NCI-H82 treated with DMSO at 0.1 percent for 48 hours (cell line): ENCODE measurements around the gene ATP2B3.

Experiments used
- DNase-seq: peaks from one replicate; lab custom pipeline; 2025; ENCODE audit not compliant: unreplicated experiment; lab: John Stamatoyannopoulos, UW

Gene ATP2B3

DNA sequence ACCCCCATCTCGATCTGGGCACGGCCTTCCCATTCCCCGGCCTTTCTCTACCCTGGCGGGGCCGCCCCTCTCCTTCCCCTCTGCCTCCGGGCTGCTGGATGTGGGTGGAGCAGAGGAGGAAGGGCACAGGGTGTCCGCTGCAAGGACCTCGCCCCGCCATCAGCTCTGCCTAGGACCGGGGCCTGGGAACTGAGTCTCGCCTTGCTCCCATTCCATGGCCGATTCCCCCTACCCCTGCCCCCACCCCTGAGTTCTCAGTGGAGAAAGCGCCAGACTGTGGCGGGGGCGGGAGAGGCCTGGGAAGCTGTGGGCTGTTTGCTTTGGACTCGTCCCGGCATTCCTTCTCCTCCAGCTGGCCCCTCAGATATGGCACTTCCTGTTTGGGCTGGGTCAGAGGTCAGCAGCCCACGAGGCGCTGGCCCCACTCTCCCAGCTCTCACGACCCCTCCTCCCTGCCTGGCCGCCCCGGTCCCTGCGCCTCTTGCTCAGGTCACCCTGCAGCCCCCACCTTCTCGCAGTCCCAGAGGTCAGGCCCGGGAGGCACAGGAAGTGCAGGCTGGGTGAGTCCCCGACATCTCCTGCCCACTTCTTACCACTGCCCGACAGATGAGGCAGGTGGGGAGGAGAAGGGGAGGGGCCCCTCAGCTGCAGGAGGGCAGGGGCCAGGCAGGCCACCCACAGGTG is 29.1 kb upstream of the ATP2B3 start:
- no peak for DNase-seq

DNA sequence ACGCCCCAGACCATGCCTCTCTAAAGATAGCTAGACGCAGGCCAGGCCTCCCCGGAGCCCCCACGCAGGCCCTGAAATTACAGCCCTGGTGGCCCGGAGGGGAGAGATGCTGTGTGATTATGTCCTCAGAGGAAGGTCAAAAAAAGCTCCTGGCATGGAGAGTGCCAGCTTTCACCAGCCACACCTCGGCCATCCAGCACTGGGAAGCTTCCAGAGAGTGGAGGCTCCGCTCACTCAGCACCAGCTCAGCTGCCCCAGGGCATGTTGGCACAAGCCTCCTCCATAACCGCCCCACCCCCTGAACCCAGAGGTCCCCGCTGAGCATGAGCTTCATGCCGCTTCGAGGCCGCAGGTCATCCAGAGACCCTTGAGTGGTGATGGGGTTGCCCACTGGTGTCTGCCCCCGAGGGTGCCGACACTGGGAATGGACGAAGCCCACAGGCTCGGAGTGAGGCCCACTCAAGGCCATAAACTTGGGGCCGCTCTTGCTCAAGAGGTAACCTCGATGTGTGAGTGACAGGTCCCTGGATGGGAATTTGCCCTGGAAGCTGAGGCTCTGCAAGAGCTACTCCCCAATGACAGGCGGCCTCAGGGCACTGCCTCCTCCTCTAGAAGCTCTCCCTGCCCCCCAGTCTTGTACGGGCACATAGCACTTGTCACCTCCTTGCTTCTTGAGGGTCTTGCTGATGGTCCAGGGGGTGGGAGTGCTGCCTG is 27.1 kb upstream of the ATP2B3 start:
- no peak for DNase-seq

DNA sequence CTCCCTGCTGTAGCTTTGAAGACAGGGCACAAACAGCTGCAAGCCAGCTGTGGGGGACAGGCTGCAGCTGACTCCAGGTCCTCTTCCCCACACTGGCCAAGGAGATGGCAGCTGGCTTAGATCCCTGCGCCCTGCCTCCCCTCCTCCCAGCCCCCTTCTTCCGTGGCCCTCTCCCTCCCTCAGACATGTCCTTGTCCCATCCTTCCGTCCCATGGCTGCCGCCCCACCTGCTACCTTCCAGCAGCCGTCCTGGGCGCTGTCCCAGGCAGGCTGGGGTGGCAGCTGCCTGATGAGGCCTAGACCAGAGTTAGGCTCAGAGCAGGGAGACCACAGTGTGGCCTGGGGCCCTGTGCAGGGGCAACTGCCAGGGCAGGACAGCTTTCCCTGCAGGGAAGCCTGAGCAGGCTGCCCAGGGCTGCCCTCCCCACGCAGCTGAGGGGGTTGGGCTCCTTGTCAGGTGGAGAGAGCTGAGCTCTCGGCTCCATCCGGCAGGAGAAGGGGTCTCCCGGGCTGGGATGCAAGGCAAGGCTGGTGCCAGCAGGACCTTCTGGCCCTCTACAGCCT is 26.0 kb upstream of the ATP2B3 start:
- no peak for DNase-seq

DNA sequence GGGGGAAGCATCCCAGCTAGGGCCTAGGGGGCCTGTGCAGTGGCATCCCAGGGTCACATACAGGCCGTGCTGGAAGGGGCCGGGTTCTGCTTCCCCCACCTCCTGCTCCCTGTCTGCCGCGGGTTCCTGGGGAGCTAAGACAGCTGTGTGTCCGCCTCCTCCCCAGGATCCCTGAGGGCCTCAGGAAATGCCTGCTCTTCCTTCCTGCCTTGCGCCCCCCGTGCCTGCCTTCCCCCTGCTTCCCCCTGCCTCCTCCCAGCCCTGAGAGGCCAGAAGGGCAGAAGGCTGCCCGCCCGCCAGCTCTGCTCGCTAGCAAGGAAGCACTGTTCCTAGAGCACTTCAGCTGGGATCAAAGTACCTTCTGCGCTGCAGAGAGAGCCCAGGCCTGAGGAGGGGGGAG is 25.5 kb upstream of the ATP2B3 start:
- DNase-seq: no peak

DNA sequence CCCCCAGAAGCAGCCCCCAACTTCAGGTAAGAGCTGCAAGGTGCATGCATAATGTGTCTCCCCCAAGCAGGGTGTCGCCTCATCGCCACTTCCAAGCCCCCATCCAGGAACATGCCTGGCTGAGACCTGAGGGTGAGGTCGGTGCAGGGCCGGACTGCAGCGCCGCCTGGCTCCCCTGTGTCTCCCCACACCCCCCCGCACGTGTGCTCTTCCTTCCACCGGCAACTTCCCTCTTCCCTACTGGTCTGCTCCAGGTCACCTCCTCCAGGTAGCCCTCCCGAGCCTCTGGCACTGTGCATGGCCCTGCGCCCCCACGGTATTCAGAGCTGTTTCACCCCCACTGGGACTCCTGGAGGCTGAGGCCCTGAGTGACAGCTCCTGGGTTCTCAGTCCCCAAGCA is 24.9 kb upstream of the ATP2B3 start:
- DNase-seq: no peak

DNA sequence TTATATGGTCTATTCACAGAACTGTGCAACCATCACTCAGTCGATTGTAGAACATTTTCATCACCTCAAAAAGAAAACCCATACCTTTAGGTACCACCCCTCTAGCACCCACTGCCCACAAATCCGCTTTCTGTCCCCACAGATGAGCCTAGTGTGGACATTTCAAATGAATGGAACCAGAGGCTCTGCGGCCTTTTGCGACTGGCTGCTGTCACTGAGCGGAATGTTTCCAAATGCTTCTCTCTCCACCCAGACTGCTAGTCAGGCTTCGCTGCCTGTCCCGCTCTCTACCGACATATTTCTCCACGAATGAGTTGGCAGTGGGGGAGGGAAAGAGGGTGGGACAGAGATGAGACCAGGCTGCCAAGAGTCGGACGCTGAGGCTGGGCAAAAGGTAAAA is 24.4 kb upstream of the ATP2B3 start:
- DNase-seq: no peak

DNA sequence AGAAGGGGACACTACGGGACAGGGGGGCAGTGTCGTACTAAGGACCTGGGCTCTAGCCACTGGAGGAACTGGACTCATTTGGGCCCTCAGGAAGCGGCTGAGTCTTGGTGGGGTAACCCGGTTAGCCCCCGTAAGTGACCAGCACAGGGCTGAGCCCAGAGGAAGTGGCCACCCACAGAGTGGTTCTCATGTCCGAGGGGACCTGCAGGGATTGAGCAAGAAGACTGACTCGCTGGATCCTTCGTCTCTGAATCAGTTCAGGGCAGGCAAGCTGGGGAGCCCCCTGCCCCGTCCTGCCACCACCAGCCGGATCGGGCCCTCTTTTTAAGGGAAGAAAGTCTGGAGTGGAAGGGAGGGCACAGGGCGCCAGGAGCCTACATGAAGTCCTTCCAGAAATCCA is 23.4 kb upstream of the ATP2B3 start:
- DNase-seq: no peak

DNA sequence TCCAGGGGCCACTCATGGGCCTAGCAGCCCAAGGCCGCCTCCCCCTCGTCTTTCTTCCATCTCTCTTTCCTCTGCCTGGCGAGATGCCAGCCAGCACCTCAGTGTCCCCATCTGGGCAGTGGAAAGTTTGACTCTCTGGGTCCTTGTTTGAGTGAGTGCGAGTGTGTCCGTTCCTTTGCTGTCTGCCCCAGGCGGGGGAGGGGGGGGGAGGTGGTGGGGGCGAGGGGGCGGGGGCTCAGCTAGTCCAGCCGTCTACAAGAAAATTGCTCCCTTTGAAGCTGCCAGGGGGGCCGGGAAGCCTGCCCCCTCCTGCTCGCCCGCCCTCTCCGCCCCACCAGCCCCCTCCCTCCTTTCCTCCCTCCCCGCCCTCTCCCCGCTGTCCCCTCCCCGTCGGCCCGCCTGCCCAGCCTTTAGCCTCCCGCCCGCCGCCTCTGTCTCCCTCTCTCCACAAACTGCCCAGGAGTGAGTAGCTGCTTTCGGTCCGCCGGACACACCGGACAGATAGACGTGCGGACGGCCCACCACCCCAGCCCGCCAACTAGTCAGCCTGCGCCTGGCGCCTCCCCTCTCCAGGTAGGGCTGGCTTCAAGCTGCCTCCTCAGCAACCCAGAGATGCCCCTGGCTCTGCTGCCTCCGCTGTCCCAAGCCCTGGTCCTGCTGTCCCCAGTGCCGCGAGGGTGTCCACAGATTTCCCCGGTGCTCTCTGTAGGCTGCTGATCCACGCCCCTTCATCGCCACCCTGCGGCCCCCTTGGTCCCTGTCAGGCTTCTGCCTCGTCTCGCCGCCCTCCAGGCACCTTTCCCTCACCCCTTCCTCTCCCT is 22.7 kb upstream of the ATP2B3 start, which contains the start of gene BGN:
Gene BGN (plus strand): TSS at position 440 of the 821 bp plus-strand sequence. CDS start 9,652 bp downstream, outside the sequence.
- DNase-seq: no peak

DNA sequence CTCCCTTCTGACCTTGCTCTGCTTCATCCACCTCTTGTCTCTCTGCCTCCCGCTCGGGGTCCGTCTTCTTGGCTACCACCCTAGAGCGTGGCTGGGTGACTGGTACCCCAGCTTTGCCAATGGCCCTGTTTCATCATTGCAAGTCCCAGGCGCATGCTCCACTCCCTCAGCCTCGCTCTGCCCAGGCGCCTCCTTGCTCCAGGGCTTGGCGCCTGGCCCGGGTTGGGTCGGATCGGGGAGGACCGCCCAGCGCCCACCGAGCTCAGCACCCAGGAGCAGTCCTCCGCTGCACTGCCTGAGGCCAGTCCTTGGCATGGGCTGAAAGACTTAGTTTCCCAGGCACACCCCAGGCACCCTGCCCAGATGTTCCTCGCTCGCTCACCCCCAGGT is 22.1 kb upstream of the ATP2B3 start:
- no peak for DNase-seq

DNA sequence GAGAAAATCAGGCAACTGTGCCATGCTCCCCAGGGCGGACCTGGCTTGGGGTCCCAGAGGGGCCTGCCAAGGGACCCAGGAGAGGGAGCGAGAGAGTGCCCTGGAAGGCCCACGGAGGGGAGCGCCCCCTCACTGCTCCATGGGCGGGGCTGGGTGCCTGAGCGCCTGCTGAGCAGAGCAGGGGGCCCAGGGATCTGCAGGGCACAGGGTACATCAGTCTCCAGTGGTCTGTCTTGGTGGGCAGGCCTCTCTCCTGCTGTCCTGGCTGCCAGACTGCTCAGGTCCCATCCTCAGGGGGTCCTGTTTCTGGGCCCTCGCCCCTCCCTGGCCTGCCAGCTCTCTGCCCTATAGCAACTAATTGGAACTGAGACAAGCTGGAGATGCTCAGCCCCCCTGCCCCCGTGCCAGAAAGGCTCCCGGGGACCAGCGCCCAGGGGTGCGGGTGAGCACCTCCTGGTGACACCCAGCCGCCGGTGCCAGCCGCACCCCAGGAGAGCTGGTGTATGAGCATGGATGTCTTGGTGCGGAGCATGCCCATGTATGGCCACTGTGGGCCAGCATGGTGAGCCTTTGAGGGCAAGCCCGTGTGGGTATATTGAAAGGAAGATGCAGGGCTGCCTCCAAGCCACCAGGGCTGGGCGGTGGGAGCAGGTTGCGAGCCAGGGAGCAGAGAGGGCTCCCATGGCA is 21.4 kb upstream of the ATP2B3 start:
- DNase-seq: no peak

DNA sequence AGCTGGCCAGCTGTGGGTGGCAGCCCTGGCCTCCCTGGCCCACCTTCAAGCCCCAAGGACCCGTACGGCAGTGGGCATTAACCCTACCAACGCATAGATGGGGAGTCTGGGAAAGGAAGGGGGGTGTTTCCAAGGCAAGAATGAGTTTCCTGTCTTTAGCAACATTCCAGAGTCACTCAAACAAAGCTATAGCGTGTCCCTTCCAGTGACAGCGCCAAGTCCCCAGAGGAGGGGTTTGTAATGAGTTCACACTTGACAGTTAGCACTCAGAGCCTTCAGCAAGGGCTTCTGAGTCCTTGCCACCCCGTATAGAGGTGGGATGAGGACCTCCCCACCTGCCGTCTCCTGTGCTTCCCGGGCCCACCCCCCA is 20.9 kb upstream of the ATP2B3 start:
- DNase-seq: no peak

DNA sequence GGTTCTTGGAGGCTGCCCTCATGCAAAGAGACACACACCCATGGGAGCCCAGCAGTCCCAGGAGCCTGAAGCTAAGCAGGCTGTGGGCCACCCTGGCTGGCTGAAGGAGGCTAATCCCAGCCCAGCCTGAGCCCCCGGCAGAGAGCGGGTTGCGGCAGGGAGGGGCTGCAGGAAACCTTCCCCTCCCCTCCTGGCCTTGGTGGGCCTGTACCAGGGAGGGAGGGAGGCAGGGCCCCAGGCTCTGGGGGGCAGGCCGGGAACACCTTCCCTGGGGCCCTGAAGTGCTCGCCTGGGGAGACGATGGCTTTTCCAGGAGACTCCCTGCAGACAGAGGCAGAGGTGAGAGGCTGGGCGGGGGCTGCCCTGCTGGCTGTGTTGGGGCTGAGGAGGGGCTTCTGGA is 19.0 kb upstream of the ATP2B3 start:
- no peak for DNase-seq

DNA sequence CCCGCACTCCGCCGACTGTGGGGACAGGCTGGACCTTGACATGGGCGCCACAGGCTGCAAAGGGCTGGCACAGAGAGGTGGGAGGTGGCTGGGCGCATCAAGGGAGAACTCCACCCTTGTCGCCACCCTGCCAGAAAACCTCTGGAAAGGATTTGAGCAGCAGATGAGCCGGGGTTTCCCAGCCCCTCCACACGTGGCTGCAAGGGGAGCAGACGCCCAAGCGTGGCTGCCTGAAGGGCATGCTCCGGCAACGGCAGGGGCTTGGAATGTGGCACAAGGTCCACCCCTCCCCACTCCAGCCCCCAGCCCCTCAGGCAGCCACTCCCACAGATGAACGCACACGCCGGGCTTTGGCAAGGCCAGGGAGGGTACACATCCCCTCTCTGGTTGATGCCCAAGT is 18.1 kb upstream of the ATP2B3 start:
- no peak for DNase-seq

DNA sequence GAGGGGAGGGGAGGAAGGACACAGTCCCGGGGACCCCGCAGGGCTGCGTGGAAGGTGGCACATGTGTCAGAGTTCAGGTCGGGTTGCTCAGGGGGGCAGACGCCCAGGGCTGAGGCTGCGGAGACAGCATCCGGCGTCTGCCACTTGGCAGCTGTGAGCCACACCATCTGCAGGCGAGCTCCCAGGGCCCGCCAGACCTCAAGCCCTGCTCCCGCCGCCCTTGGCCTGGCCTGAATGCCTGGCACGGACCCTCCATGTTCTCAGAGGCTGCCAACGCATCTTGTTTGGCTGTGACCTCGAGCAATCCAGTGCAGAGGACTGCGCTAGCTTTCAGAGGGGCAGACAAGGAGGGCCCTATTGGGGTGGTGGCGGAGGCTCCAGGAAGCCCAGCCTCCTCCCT is 17.6 kb upstream of the ATP2B3 start:
- no peak for DNase-seq

DNA sequence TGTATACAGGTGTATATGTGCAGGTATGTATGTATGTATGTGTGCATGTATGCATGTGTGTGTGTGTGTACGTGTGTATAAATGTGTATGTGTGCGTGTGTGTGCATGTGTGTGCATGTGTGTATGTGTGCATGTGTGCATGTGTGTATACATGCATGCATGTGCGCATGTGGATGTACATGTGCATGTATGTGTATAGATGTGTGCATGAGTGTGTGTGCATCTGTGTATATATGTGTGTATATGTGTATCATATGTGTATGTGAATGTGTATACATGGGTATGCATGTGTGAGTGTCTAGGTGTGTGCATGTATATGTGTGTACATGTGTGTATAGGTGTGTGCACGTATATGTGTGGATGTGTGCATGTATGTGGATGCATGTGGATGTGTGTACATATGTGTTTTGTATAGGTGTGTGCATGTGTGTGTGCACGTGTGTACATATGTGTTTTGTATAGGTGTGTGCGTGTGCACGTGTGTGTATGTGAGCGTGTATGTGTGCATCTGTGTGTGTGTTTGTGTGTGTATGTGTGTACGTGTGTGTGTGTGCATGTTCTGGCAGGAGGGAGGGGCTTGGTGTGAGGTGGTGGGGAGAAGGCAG is 16.7 kb upstream of the ATP2B3 start:
- DNase-seq: no peak

DNA sequence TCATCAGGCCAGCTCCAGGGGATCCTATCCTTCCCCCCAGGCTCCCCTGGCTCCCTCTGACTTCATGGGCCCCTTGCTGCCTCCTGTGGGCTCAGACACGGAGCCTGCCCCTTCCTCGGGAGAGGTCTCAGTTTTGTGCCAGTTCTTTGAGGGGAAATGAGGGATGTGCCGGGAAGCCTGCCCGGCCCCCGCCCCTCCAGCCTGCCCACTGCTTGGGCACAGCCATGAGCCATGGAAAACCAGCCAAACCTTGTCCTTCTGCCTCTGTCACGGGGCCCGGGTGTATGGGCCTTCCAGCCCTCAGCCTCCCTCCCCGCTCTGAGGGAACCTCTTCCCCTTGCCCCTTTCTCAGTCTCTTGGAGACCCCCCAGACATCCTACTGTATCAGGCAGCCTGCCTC is 15.9 kb upstream of the ATP2B3 start:
- no peak for DNase-seq

DNA sequence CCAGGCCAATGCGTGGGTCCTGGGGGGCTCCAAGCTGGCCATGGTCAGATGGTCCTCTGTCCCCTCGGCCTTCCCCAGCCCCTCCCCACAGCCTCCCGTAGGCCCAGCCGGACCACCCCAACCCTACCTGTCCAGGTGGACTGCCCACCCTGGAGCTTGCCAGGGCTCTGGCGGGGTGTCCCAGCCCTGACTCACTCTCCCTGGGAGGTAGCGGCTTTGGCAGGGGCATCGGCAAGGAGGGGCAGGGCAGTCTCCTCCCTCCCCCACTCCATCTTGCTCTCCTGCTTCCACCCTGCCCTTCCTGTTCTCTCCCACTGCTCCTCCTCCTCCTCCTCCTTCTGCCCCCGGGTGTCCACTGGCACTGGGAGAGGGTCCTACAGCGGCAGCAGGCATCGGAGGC is 15.3 kb upstream of the ATP2B3 start:
- no peak for DNase-seq

DNA sequence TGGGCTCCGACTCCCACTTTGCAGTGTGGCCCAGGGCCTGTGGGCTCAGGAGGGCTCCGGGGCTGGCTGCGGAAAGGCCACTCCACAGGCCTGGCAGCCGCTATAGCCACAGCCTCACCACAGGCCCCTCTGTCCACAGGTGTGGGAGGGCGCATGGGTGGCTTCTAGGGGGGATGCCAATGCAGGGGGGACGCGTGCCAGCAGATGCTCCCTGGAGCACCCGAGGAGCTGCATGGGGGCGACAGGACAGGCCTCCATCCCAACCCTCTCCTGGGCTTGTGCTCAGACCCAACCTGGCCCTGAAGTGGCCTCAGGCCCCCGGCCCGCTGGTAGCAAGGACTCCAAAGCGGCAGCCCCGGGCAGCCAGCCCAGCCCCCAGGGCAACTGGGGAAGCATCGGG is 14.6 kb upstream of the ATP2B3 start:
- no peak for DNase-seq

DNA sequence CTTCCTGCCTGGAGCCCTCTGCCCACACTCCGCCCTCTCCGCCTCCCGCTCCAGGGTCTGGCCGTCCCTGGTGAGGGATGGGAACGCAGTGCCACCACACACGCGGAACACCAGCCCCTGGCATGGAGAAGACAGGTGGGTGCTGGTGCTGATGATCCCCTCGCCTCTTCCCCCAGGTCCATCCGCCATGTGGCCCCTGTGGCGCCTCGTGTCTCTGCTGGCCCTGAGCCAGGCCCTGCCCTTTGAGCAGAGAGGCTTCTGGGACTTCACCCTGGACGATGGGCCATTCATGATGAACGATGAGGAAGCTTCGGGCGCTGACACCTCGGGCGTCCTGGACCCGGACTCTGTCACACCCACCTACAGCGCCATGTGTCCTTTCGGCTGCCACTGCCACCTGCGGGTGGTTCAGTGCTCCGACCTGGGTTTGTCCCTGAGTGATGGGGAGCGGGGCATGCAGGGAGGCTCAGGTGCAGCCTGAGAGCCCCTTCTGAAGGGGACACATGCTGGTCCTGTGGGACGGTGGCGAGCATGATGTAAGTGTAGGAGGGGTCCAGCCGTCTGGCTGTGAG is 12.9 kb upstream of the ATP2B3 start:
- DNase-seq: no peak

DNA sequence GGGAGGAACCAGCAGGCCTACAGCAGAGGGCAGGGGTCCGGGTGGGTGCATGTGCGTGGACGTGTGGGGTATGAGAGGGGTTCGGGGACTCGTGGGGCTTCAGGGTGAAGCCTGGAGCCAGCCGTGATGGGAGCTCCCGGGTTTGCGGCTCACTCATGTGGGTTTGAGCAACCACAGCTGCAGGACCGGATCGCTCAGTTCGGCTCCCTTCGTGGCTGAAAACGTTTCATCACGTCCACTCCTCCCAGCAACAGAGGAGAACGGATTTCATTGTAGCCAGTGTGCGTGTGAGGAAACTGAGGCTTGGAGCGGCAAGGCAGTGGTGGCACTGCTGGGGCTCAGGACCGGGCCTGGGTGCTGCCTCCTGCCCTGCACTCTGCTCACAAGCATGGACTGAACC is 12.1 kb upstream of the ATP2B3 start:
- no peak for DNase-seq
